ENCODE data around the gene GMEB2.

The GMEB2 gene

GRCh38 chr20:63590218-63591146 lies 36.4 kb downstream of the GMEB2 start:
- no peak for DNase-seq (ENCODE audit: extremely low spot score)
- CTCF ChIA-PET = no interaction called here
- POLR2A ChIA-PET = no interaction called here
- TF ChIP-seq SP1 (IDR thresholded peaks at IDR 0.05) (no peak), SUZ12 (IDR thresholded peaks at IDR 0.05) (no peak), ELF4 (IDR thresholded peaks at IDR 0.05) (no peak), FOXK2 (IDR thresholded peaks at IDR 0.05) (no peak), LEF1 (IDR thresholded peaks at IDR 0.05; ENCODE audit: borderline replicate concordance) (no peak), L3MBTL2 (conservative IDR thresholded peaks at IDR 0.05) (no peak), BHLHE40 (IDR thresholded peaks at IDR 0.05; ENCODE audit: borderline replicate concordance) (no peak), ZNF384 (IDR thresholded peaks at IDR 0.05) (no peak), FOXM1 (IDR thresholded peaks at IDR 0.05; ENCODE audit: borderline replicate concordance) (no peak), CTBP1 (IDR thresholded peaks at IDR 0.05; ENCODE audit: borderline replicate concordance) (no peak), TARDBP (IDR thresholded peaks at IDR 0.05) (no peak), NFRKB (IDR thresholded peaks at IDR 0.05) (no peak), HDGF (IDR thresholded peaks at IDR 0.05; ENCODE audit: borderline replicate concordance) (no peak), FOXA1 (IDR thresholded peaks at IDR 0.05) (no peak), ARNT (IDR thresholded peaks at IDR 0.05) (no peak)
- TF ChIP-seq, protein P1, sequence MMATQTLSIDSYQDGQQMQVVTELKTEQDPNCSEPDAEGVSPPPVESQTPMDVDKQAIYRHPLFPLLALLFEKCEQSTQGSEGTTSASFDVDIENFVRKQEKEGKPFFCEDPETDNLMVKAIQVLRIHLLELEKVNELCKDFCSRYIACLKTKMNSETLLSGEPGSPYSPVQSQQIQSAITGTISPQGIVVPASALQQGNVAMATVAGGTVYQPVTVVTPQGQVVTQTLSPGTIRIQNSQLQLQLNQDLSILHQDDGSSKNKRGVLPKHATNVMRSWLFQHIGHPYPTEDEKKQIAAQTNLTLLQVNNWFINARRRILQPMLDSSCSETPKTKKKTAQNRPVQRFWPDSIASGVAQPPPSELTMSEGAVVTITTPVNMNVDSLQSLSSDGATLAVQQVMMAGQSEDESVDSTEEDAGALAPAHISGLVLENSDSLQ (IDR thresholded peaks at IDR 0.05) = no peak

DNA sequence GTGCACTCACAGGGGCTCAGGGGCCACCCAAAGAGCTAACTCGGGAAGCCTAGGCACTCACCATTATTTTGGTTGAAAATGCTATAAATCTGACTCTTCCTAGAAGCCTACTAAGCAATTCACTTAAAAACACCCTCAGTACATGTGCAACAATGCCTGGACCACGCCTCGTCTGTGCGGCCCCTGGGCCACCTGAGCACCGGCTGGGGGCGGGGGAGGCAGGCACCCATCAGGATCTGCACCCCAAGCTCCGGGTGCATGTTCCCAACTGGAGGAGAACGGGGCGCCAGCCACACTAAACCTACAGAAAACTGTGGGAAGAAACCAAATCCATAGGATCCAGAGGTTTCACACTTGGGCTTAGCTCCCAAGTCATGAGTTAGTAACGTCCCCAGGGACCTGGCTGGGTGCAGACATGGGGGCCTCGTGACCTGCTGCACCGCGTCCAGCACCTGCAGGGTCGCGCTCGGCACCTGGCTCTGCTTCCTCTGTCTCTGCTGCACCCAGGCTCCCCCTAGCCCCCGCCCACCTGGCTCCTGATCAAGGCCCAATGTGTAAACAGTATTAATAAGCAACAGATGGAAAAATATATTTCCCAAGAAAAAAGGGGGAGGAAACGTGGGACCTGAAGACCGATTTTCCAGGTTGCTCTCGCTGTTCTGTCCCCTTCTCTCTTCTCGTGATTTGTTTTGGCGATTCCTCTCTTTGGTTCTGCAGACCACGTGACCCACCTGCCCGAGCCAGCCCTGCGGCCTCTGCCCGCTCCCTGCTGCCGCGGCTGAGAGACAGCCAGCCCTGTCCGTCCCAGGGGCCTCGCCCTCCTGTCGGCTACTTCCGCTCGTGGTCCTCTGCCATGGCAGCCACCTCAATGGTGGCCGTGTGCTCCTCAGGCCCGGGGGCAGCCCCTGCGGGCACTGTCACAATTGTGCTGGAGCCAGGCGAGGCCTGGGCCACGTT lies 37.4 kb downstream of the GMEB2 start:
- no peak for TF ChIP-seq FOXA1 (IDR thresholded peaks at IDR 0.05)
- TF ChIP-seq CTBP1 (IDR thresholded peaks at IDR 0.05; ENCODE audit: borderline replicate concordance) = no peak
- no peak for TF ChIP-seq ARNT (IDR thresholded peaks at IDR 0.05)
- TF ChIP-seq FOXM1 (IDR thresholded peaks at IDR 0.05; ENCODE audit: borderline replicate concordance) = no peak
- TF ChIP-seq, protein P1 (IDR thresholded peaks at IDR 0.05) = no peak
- no peak for TF ChIP-seq BHLHE40 (IDR thresholded peaks at IDR 0.05; ENCODE audit: borderline replicate concordance)
- no peak for TF ChIP-seq FOXK2 (IDR thresholded peaks at IDR 0.05)
- TF ChIP-seq ELF4 (IDR thresholded peaks at IDR 0.05) = no peak
- TF ChIP-seq SP1 (IDR thresholded peaks at IDR 0.05) = no peak
- no peak for TF ChIP-seq SUZ12 (IDR thresholded peaks at IDR 0.05)
- no peak for TF ChIP-seq NFRKB (IDR thresholded peaks at IDR 0.05)
- no peak for TF ChIP-seq ZNF384 (IDR thresholded peaks at IDR 0.05)
- TF ChIP-seq TARDBP (IDR thresholded peaks at IDR 0.05) = no peak
- TF ChIP-seq LEF1 (IDR thresholded peaks at IDR 0.05; ENCODE audit: borderline replicate concordance) = no peak
- no peak for TF ChIP-seq HDGF (IDR thresholded peaks at IDR 0.05; ENCODE audit: borderline replicate concordance)
- TF ChIP-seq L3MBTL2 (conservative IDR thresholded peaks at IDR 0.05) = no peak
- DNase-seq (ENCODE audit: extremely low spot score) = no peak
- POLR2A ChIA-PET = interaction anchor here (1.7 kb wide), 1 partner anchor 15 kb away, joined by 7 read pairs; the partner anchor contains the start of gene HELZ2
- CTCF ChIA-PET = no interaction called here

- no peak for DNase-seq (ENCODE audit: extremely low spot score)
- no peak for TF ChIP-seq HDGF (IDR thresholded peaks at IDR 0.05; ENCODE audit: borderline replicate concordance)
- TF ChIP-seq TARDBP (IDR thresholded peaks at IDR 0.05) = no peak
- TF ChIP-seq ZNF384 (IDR thresholded peaks at IDR 0.05) = no peak
- no peak for TF ChIP-seq FOXK2 (IDR thresholded peaks at IDR 0.05)
- TF ChIP-seq, protein P1 (IDR thresholded peaks at IDR 0.05) = no peak
- TF ChIP-seq LEF1 (IDR thresholded peaks at IDR 0.05; ENCODE audit: borderline replicate concordance) = no peak
- TF ChIP-seq CTBP1 (IDR thresholded peaks at IDR 0.05; ENCODE audit: borderline replicate concordance) = no peak
- POLR2A ChIA-PET = interaction anchor here (1.7 kb wide), 1 partner anchor 14 kb away, joined by 7 read pairs; the partner anchor contains the start of gene HELZ2
- CTCF ChIA-PET = interaction anchor here (0.6 to 1.4 kb wide), 2 partner anchors 12 to 92 kb away, joined by 3 to 4 read pairs; no protein-coding TSS in a partner anchor
Measured at GRCh38 chr20:63588641-63589041, 38.3 kb downstream of the GMEB2 start.

- CTCF ChIA-PET = interaction anchor here (0.6 to 1.4 kb wide), 2 partner anchors 11 to 92 kb away, joined by 3 to 4 read pairs; no protein-coding TSS in a partner anchor
- TF ChIP-seq ELF4 (IDR thresholded peaks at IDR 0.05) (no peak), ZNF384 (IDR thresholded peaks at IDR 0.05) (no peak), TARDBP (IDR thresholded peaks at IDR 0.05) (no peak), SUZ12 (IDR thresholded peaks at IDR 0.05) (no peak), HDGF (IDR thresholded peaks at IDR 0.05; ENCODE audit: borderline replicate concordance) (no peak), FOXM1 (IDR thresholded peaks at IDR 0.05; ENCODE audit: borderline replicate concordance) (no peak), BHLHE40 (IDR thresholded peaks at IDR 0.05; ENCODE audit: borderline replicate concordance) (no peak), ARNT (IDR thresholded peaks at IDR 0.05) (no peak), FOXK2 (IDR thresholded peaks at IDR 0.05) (no peak), LEF1 (IDR thresholded peaks at IDR 0.05; ENCODE audit: borderline replicate concordance) (no peak), CTBP1 (IDR thresholded peaks at IDR 0.05; ENCODE audit: borderline replicate concordance) (no peak), SP1 (IDR thresholded peaks at IDR 0.05) (no peak), L3MBTL2 (conservative IDR thresholded peaks at IDR 0.05) (no peak)
- POLR2A ChIA-PET = interaction anchor here (1.7 kb wide), 1 partner anchor 14 kb away, joined by 7 read pairs; the partner anchor contains the start of gene HELZ2
Measured at GRCh38 chr20:63587776-63588591, 38.9 kb downstream of the GMEB2 start.

More at GRCh38 chr20:63587776-63588591, 38.9 kb downstream of the GMEB2 start:
- DNase-seq (ENCODE audit: extremely low spot score) = no peak
